ENCODE measurements around the gene PCED1B.

The PCED1B gene

GRCh38 chr12:47102406-47102805 lies 23.0 kb downstream of the PCED1B start:
- Histone ChIP-seq H3K36me3 (ENCODE audit: control insufficient read depth in 2 of 2, insufficient read depth in 1 of 2, low read length in 2 of 2) (no peaks in the 10 kb centered on the region), H3K4me3 (ENCODE audit: low read depth, low read length) (no peak overlapping the region), H3K27ac (ENCODE audit: extremely low read depth, low read depth, low read length) (no peak overlapping the region), H3K9me3 (ENCODE audit: control insufficient read depth, insufficient read depth, low read depth, low read length) (no peaks in the 10 kb centered on the region), H3K4me1 (ENCODE audit: control insufficient read depth, insufficient read depth, low read length) (peaks cover 2% of the 10 kb centered on the region; the same call in 1 of the 2 replicates)
- POLR2A ChIA-PET = no interaction called here
- TF ChIP-seq ZNF701 (tag by site-specific recombination; IDR thresholded peaks at IDR 0.05) (no peak), ZNF571 (tag by site-specific recombination; IDR thresholded peaks at IDR 0.05) (no peak), TSHZ1 (tag by site-specific recombination; IDR thresholded peaks at IDR 0.05; ENCODE audit: borderline replicate concordance) (no peak), OSR2 (tag by site-specific recombination; IDR thresholded peaks at IDR 0.05) (no peak), ZNF394 (tag by site-specific recombination; IDR thresholded peaks at IDR 0.05; ENCODE audit: borderline replicate concordance) (no peak), ZNF791 (tag by site-specific recombination; IDR thresholded peaks at IDR 0.05) (no peak), ZNF16 (tag by site-specific recombination; IDR thresholded peaks at IDR 0.05; ENCODE audit: low read depth) (no peak), ZNF26 (tag by site-specific recombination; IDR thresholded peaks at IDR 0.05) (no peak)
- CTCF ChIA-PET = no interaction called here

- POLR2A ChIA-PET = no interaction called here
Observed at GRCh38 chr12:47102845-47103651, 23.6 kb downstream of the PCED1B start.

More at GRCh38 chr12:47102845-47103651, 23.6 kb downstream of the PCED1B start:
- Histone ChIP-seq H3K4me1 (ENCODE audit: control insufficient read depth, insufficient read depth, low read length) (no peaks in the 10 kb centered on the region; the same call in 1 of the 2 replicates), H3K9me3 (ENCODE audit: control insufficient read depth, insufficient read depth, low read depth, low read length) (no peaks in the 10 kb centered on the region), H3K27ac (ENCODE audit: extremely low read depth, low read depth, low read length) (no peak overlapping the region), H3K36me3 (ENCODE audit: control insufficient read depth in 2 of 2, insufficient read depth in 1 of 2, low read length in 2 of 2) (no peaks in the 10 kb centered on the region), H3K4me3 (ENCODE audit: low read depth, low read length) (no peak overlapping the region)
- CTCF ChIA-PET = no interaction called here
- TF ChIP-seq ZBTB10 (tag by site-specific recombination; IDR thresholded peaks at IDR 0.05) (no peak), ZNF175 (tag by site-specific recombination; IDR thresholded peaks at IDR 0.05) (no peak), ELK4 (IDR thresholded peaks at IDR 0.05; ENCODE audit: borderline replicate concordance, low read depth, low read length) (no peak), ZEB2 (tag by site-specific recombination; IDR thresholded peaks at IDR 0.05) (no peak), YY2 (tag by site-specific recombination; IDR thresholded peaks at IDR 0.05) (no peak), SCRT2 (tag by site-specific recombination; IDR thresholded peaks at IDR 0.05) (no peak), ZIC2 (tag by site-specific recombination; IDR thresholded peaks at IDR 0.05) (no peak), ZNF639 (tag by site-specific recombination; IDR thresholded peaks at IDR 0.05) (no peak), WT1 (tag by site-specific recombination; IDR thresholded peaks at IDR 0.05) (no peak), MEIS1 (CRISPR knock-in tag; IDR thresholded peaks at IDR 0.05; ENCODE audit: borderline replicate concordance) (no peak), ZNF184 (tag by site-specific recombination; IDR thresholded peaks at IDR 0.05) (no peak), ZNF133 (tag by site-specific recombination; IDR thresholded peaks at IDR 0.05) (no peak), GLI2 (tag by site-specific recombination; IDR thresholded peaks at IDR 0.05; ENCODE audit: borderline replicate concordance, low read depth) (no peak)

All from HEK293 (cell line).